Measurements from ENCODE around the gene PRRX1.

DNA sequence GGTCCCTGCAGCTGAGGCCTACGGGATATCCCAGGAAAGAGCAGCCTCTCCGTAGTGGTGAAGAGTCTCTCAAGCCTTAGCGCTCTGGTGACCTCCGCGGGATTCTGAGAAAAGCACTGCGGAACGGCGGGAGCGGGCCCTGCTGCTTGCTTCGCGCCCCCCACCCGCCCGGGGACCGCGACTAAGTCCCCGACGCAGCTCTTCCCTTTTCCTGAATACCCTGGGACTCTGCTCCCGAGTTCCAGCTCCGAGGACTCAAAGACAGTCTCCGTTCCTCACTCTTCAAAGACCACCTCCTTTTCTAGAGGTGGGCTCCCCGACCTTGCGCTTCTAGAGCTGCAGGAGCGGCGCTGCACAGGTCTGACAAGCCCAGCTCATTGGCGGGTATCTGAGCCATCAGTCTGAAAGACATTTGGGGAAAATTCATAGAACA lies 3.6 kb upstream of the PRRX1 start:
- TF ChIP-seq, protein P1, sequence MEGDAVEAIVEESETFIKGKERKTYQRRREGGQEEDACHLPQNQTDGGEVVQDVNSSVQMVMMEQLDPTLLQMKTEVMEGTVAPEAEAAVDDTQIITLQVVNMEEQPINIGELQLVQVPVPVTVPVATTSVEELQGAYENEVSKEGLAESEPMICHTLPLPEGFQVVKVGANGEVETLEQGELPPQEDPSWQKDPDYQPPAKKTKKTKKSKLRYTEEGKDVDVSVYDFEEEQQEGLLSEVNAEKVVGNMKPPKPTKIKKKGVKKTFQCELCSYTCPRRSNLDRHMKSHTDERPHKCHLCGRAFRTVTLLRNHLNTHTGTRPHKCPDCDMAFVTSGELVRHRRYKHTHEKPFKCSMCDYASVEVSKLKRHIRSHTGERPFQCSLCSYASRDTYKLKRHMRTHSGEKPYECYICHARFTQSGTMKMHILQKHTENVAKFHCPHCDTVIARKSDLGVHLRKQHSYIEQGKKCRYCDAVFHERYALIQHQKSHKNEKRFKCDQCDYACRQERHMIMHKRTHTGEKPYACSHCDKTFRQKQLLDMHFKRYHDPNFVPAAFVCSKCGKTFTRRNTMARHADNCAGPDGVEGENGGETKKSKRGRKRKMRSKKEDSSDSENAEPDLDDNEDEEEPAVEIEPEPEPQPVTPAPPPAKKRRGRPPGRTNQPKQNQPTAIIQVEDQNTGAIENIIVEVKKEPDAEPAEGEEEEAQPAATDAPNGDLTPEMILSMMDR (IDR thresholded peaks at IDR 0.05): no peak
- no peak for TF ChIP-seq POLR2A (IDR thresholded peaks at IDR 0.05)

Data from Peyer's patch (tissue), 4 donors.